Heart right ventricle (tissue), 16 donors: ENCODE results near the gene RBM17. TPM values are rescaled to one million over a fixed set of nuclear protein-coding genes. Genes with fewer than 3 reads are reported as not detected.
A peak's percentile ranks its signal among the peaks of the same experiment; 100 is the strongest.

Source experiments
- ATAC-seq, 8 donors: fragments of 200-7000 bp; cut with Tn5 transposase; one replicate each; pipeline ENCODE4 v1.9.1; 2020; ENCODE audit warnings: mild to moderate bottlenecking in 8 of 8, moderate library complexity in 8 of 8, moderate number of reproducible peaks in 1 of 8
- DNase-seq, 2 donors: peaks; one replicate each; pipeline ENCODE4 v3.0.0-alpha.2; 2020
- H3K27ac ChIP-seq, 10 donors: fragments of 200-600 bp; sonication (generic) in 2 of 10; one replicate each; pipeline versions ENCODE4 v1.5.0 to v1.8.0; 2020 to 2022; ENCODE audit warnings: mild to moderate bottlenecking in 3 of 10
- H3K27me3 ChIP-seq, 7 donors: fragments of 200-600 bp; one replicate each; pipeline ENCODE4 v1.8.0; 2021 to 2022; ENCODE audit warnings: mild to moderate bottlenecking in 2 of 7
- H3K36me3 ChIP-seq, 9 donors: fragments of 200-600 bp; sonication (generic) in 1 of 9; one replicate each; pipeline versions ENCODE4 v1.5.0 to v1.8.0; 2020 to 2022; ENCODE audit warnings: mild to moderate bottlenecking in 2 of 9
- H3K4me1 ChIP-seq, 9 donors: fragments of 200-600 bp; sonication (generic) in 1 of 9; one replicate each; pipeline versions ENCODE4 v1.5.0 to v1.8.0; 2020 to 2022; ENCODE audit warnings: mild to moderate bottlenecking in 4 of 9
- H3K4me3 ChIP-seq, 10 donors: fragments of 200-600 bp; sonication (generic) in 2 of 10; one replicate each; pipeline versions ENCODE4 v1.5.0 to v1.8.0; 2020 to 2022; ENCODE audit warnings: mild to moderate bottlenecking in 7 of 10, moderate library complexity in 2 of 10
- H3K9me3 ChIP-seq, 11 donors: fragments of 200-600 bp in 10 of 11; sonication (generic) in 2 of 11; one replicate each; pipeline versions ENCODE4 v1.5.0 to v1.8.0; 2013 to 2022; ENCODE audit warnings: mild to moderate bottlenecking in 2 of 11, control low read depth in 1 of 11, moderate library complexity in 1 of 11
- CTCF ChIP-seq, 9 donors: fragments of 200-600 bp; sonication (generic) in 2 of 9; IDR thresholded peaks; one replicate each; pipeline versions ENCODE4 v1.5.0 to v1.8.0; 2021 to 2022; ENCODE audit warnings: antibody characterized with exemption in 9 of 9, mild to moderate bottlenecking in 5 of 9, moderate library complexity in 1 of 9
- WGBS, 2 donors: extraction: QIAGEN DNeasy Blood & Tissue Kit; methylation state at CpG; one replicate each; pipeline ENCODE4 v1.1.7; 2013; ENCODE audit warnings: inconsistent platforms in 1 of 2; 5-methylcytosine and 5-hydroxymethylcytosine counted together
- intact Hi-C, 10 donors: fragments of 100-400 bp; cut with DNase I; formaldehyde crosslinking; loops; one replicate each; pipeline versions ENCODE4 v1.11.1 to v1.14.2; 2022
- polyA plus RNA-seq, 2 donors: library from polyadenylated mRNA; stranded (reverse); fragments of 200-250 nt; gene quantifications; one replicate each; pipeline ENCODE4 v1.2.3, GENCODE V29; 2013
- total RNA-seq, 10 donors: library from RNA; stranded (reverse); fragmentation: NEBNext Ultra II Directional in 3 of 10; extraction: Animal tissue kit (Norgen Biotek cat#: 25700) in 3 of 10; gene quantifications; one replicate each; pipeline versions ENCODE4 v1.2.1 to v1.2.4, GENCODE V29; 2021 to 2023
- donor health status: Arrhythmogenic right ventricular cardiomyopathy.
- donor health status: ischemic (EF 13 %, LVEDD 7.1; RV severe dilation, severe dysfunction).
- donor health status: healthy with polysubstance abuse.
- donor health status: DM: no; HTN: yes; CAD: no.
- donor health status: DM: no; HTN: no; CAD: no.
- donor health status: ischemic (EF 25% LVEDD 6.9; RV normal size, moderate dysfunction).
- donor health status: ischemic (EF 25% LVEDD 5.7; RV mildly dilated, moderate dysfunction).
- donor health status: healthy.
- donor health status: DM: yes; HTN: yes; CAD: no.
- donor health status: Ischemic cardiomyopathy.
- donor health status: ischemic (EF 35%, LVEDD 5.7; RV mildly dilated, moderate dysfunction).
- donor health status: nonischemic (EF 11% LVEDD 7.7; RV severe dilation, severe dysfunction).
- donor health status: DM: yes; HTN: yes; CAD: no.
- donor health status: PGD.
- donor health status: ischemic (EF 29% LVEDD 5.4; RV normal size, mild dysfunction).
- donor health status: nonischemic (EF 23%, LVEDD 6.1; RV moderate dilation, normal function).

The RBM17 gene
- total and polyA plus RNA-seq, 12 donors = 53.4 to 100 (median 64.0) TPM

DNA sequence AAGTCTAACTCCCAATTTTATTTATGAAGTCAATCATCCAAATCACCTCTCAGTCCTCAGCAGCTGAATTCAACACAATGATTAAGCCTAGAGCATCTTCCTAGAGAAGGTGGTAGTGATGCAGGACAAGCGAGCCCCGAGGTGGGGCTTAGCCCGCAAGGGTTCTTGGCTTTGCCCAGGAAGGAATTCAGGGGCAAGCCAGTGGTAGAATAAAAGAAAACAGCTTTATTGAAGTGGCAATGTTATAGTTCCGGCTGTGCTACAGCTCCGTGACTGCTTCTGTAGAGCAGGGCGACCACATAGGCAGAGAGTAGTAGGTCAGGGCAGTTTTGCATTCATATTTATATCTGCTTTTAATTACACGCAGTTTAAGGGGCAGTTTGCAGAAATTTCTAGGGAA is 44.8 kb upstream of the RBM17 start:
- peaks cover 0 to 8% (median 0%) of the 10 kb centered on the region in 11 donors for H3K9me3 ChIP-seq
- no peaks in the 10 kb centered on the region for H3K36me3 ChIP-seq
- DNase-seq (peak in 1 of 2 donors; percentile 0), ATAC-seq (no peak)
- no peak overlapping the region for H3K27ac ChIP-seq
- no peak overlapping the region for H3K4me3 ChIP-seq
- intact Hi-C loops = no loop called here
- H3K27me3 ChIP-seq = no peaks in the 10 kb centered on the region
- TF ChIP-seq CTCF (IDR thresholded peaks at IDR 0.05) = no peak
- 80 to 82% methylated on average over 7 of the region's 7 CpGs for WGBS, 2 donors
- H3K4me1 ChIP-seq = peaks cover 0 to 10% (median 0%) of the 10 kb centered on the region in 9 donors

DNA sequence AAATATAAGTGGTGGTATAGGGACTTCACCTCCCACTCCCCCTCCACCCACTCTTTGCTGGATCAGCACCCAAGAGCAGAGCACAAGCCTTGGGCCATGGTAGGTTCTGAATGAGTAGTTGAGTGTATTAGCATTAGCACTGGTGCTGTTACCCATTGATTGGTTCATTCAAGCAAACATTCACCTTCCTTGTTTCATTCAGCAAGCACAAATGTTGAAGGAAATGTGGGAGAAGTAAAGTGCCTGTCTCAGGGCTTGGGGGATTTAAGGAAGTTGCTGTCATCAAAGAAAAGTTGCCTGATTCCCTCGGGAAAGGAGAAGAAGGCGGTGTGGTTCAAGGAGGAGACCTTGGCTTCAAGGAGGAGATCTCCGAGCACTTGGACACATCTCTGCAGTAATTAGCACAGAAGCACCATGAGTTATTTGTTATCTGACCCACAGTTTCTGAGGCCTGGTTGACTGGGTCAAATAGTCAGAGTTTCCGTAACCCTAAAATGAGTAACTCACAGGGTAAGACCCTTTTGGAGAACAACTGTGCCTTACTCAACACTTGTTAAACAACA is 44.0 kb upstream of the RBM17 start:
- intact Hi-C loops = no loop called here
- Histone ChIP-seq H3K4me3 (no peak overlapping the region), H3K9me3 (peaks cover 0 to under 1% (median 0%) of the 10 kb centered on the region in 11 donors), H3K27me3 (no peaks in the 10 kb centered on the region), H3K4me1 (peaks cover 0 to 12% (median 0%) of the 10 kb centered on the region in 9 donors), H3K36me3 (no peaks in the 10 kb centered on the region), H3K27ac (no peak overlapping the region)
- no peak for ATAC-seq
- WGBS, 2 donors = 68 to 77% methylated on average over 4 of the region's 4 CpGs
- peak in 1 of 2 donors; percentile 1 for DNase-seq
- no peak for TF ChIP-seq CTCF (IDR thresholded peaks at IDR 0.05)

DNA sequence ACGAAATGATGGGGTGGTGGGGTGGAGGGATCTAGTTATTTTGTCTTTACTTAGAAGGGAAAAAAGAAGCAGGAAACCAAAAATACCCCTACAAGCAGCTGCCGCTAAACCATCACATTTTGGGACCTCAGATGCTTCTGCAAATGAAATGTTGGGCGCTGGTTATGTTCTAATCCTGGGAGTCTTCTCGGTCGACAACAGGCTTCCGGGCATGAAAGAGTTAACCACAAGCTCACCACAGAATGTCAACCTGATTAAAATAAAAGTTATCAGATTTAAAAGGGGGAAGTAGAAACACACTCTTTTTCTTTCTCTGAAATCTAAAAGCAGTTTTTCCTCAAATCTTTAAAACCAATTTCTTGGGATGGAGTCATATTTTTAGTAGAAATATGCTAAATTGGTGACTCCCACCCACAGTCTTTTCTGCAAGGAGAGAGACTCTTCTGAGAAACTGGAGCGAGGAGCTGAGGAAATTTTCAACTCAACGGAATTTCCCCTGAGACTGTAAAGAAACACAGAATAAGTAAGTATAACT is 43.5 kb upstream of the RBM17 start:
- intact Hi-C loops = no loop called here

More for the DNA sequence above, 43.5 kb upstream of the RBM17 start:
- DNase-seq (peak in 1 of 2 donors; percentile 1), ATAC-seq (no peak)
- H3K9me3 ChIP-seq = no peaks in the 10 kb centered on the region
- peaks cover 0 to 18% (median 3%) of the 10 kb centered on the region in 9 donors for H3K4me1 ChIP-seq
- TF ChIP-seq CTCF (IDR thresholded peaks at IDR 0.05) = no peak
- H3K27ac ChIP-seq = no peak overlapping the region
- WGBS, 2 donors = 59 to 61% methylated on average over 8 of the region's 8 CpGs
- H3K4me3 ChIP-seq = no peak overlapping the region
- no peaks in the 10 kb centered on the region for H3K36me3 ChIP-seq
- H3K27me3 ChIP-seq = no peaks in the 10 kb centered on the region
